Fibroblast of skin of right quadriceps (primary cell): ENCODE data around the gene PRM1.
"Not testable (repeated sequence)": the region's sequence is repeated elsewhere in the genome, so short reads cannot be mapped to it uniquely, and the experiment has no call there.

Source experiments
- DNase-seq: peaks from one replicate; pipeline ENCODE4 v3.0.0-alpha.2; 2013

Gene PRM1

DNA sequence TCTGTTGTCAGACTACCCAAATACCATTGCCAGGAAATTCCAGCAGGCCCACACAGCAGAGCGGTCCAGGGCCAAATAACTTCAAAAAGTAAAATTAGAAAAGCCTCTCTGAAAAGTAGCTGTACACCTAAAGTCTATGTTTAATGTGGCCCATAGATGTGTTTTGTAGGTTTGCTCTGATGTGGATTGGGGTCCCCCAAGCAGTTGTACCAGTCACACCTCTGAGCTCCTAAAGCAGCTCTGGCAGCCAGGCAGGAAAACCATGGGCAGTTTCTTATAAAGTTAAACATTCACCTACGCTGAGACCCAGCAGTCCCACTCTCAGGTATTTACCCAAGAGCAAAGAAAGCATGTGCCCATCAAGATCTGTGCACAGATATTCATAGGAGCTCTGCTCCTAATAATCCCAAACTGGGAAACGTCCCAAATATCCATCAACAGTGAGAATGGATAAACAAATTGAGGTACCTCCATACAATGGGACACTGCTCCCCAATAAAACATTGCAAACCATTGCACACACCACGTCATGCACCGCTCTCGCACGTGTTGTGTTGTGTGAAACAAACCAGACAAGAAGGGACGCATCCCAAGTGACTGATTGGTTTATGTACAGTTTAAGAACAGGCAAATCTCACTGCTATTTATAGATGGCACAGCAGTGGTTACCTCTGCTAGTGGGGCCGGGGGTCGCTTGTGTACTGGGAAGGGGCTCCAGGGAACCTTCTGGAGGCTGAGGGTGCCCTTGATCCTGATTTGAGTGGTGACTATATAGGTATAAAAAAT is 15.8 kb upstream of the PRM1 start:
- DNase-seq, result no peak

DNA sequence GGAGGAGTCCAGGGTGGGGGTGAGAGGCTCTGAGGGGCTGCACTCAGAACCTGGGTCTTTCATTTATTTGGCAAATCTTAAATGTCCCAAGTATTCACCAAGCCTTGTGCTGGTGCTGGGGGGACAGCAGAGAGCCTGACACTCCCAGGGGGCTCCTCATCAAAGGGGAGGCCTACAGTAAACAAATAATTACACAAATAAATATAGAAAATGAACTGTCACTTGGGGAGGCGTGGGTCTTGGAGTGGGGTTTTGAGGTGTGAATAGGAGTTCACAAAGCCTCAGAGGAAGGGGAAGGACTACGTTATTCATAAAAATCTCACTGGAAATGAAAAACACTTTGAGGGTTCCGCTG is 15.2 kb upstream of the PRM1 start:
- DNase-seq, result no peak

DNA sequence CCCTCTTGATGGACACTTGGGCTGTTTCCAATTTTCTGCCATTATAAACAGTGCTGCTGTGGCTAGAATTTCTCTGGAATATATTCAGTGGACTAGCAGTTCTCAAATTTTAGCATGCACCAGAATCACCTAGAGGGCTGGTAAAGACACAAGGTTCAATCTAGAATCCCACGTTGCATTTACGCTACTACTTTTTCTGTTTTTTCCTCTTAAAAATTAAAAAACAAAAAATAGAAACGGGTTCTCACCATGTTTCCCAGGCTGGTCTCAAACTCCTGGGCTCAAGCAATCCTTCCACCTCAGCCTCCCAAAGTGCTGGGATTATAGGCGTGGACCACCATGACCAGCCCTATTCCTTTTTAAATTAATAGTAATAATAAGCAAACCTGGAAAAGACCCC is 14.5 kb upstream of the PRM1 start:
- DNase-seq, result no peak

DNA sequence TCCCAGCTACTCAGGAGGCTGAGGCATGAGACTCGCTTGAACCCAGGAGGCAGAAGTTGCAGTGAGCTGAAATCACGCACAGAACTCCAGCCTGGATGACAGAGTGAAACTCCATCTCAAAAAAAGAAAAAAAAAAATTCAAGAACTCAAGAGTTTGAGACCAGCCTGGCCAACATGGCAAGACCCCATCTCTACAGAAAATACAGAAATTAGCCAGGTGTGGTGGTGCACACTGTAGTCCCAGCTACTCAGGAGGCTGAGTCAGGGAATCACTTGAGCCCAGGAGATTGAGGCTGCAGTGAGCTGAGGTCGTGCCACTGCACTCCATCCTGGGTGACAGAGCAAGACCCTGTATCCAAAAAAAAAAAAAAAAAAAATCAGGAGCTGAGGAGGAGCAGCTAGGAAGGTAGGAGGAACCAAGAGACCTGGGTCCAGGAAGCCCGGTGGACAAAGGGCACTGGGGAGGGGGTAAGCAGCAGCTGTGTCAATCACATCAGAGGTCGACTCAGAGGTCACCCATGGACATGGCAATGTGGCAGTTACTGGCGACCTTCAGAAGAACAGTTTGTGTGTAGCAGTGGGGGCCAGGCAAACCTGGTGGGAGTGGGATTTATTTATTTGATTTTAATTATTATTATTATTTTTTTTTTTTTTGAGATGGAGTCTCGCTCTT is 11.1 kb upstream of the PRM1 start:
- no peak for DNase-seq

DNA sequence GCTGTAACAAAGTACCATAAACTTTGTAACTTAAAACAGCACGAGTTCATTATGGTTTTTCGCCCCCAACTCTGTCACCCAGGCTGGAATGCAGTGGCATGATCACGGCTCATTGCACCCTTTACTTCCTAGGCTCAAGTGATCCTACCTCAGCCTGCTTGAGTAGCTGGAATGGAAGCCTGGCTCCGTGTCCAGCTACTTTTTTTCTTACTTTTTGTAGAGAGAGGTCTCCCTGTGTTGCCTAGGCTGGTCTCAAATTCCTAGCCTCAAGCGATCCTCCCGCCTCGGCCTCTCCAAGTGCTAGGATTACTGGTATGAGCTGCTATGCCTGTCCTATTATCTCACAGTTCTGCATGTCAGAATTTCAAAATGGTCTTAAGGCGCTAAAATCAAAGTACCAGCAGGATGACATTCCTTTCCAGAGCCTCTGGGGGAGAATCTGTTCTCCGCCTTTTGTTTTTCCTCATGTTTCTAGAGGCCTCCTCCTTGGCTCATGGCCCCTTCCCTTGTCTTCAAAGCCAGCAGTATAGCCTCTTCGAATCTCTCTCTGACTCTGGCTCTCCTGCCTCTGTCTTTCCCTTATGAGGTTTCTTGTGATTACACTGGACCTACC is 10.1 kb upstream of the PRM1 start:
- no peak for DNase-seq

DNA sequence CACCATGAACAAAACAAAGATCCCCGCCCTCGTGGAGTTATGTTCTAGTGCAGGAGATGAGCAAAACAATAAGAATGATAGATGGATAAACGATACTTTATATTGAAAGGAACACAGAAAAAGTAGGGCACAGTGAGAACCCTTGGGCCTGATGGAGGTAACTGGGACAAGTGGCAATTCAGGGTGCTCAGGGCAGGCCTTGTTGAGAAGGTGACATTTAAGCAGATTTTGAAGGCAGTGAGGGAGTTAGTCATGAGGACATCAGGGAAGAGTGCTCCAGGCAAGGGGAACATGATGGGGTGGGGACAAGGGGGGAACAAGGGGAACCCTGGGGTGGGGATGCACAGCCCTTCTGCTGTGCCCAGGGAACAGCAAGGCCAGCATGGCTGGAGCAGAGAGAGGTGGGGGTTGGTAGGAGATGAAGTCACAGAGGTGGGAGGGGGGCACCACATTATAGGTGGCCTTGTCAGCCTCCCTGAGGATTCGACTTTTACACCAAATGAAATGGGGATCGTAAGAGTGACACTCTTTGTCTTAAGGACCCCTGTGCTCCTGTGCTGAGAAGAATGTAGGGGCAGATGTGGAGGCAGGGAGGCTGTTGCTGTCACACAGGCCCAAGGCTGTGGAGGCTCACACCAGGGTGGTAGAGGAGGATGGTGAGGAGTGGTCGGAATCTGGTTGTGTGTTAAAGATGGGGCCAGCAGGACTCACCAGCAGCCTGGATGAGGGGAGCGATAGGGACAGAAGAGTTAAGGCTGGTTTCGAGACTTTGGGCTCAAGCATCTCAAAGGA is 9.2 kb upstream of the PRM1 start:
- no peak for DNase-seq

DNA sequence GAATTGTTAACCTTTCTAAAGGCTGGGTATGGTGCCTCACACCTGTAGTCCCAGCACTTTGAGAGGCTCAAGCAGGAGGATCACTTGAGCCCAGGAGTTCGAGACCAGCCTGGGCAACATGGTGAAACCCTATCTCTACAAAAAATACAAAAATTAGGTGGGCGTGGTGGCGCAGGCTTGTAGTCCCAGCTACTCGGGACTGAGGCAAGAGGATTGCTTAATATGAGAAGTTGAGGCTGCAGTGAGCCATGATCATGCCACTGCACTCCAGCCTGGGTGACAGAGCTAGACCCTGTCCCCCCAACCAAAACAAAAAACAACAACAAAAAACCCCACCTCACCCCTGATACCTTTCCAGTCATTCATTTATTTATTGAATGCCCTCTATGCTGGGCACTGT is 8.6 kb upstream of the PRM1 start:
- not testable (repeated sequence) for DNase-seq

DNA sequence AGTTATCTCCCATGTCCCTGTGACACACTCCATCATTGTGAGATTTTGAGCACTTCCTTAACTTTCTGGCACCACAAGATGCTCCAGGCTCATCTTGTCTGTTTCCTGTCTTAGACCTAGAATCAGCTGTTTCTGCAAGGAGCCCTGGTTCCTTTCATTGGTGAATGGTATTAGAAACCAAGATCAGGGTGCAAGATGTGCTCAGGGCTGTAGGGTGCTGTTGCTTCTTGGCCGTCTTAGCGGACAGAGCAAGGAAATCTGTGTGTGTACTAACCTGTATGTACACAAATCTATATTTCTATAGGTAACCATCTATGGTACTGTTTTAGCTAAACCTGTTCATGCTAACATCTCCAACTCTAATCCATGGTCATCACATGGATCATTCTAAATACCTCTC is 8.1 kb upstream of the PRM1 start:
- no peak for DNase-seq

DNA sequence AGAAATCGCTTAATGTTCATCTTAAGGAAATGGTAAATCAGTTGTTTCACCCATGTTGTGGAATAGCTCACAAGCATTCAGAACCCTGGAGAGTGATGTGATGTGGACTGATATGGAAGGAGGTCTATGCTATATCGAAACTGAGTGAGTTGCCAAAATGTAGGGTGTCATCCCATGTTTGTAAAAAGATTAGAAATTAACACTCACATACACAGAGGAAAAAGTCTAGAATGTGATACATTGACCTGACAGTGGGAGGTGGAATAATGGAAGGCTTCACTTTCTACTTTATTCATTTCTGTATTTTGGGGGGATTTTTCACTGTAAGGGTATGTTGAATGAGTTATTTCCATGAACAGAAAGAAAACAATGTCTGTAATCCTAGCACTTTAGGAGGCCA is 4.7 kb upstream of the PRM1 start:
- DNase-seq, result no peak

DNA sequence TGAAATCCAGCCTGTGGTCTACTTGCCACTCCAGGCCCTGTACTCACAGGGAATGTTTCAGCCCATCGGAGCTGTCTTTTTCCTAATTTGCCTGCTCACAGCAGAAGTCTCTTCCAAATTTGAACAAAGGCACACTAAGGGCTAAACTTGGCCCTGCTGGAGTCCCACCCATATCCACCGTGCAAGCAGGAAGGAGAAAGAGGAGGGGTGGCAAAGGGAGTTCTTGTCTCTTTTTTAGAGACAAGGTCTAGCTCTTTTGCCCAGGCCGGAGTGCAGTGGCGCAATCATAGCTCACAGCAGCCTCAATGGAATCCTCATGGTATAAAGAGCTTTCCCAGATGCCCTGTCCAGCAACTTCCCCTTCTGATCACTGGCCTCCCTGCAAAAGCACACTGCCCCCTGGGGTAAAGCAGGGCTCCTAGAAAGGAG is 2.7 kb upstream of the PRM1 start:
- DNase-seq, result no peak

DNA sequence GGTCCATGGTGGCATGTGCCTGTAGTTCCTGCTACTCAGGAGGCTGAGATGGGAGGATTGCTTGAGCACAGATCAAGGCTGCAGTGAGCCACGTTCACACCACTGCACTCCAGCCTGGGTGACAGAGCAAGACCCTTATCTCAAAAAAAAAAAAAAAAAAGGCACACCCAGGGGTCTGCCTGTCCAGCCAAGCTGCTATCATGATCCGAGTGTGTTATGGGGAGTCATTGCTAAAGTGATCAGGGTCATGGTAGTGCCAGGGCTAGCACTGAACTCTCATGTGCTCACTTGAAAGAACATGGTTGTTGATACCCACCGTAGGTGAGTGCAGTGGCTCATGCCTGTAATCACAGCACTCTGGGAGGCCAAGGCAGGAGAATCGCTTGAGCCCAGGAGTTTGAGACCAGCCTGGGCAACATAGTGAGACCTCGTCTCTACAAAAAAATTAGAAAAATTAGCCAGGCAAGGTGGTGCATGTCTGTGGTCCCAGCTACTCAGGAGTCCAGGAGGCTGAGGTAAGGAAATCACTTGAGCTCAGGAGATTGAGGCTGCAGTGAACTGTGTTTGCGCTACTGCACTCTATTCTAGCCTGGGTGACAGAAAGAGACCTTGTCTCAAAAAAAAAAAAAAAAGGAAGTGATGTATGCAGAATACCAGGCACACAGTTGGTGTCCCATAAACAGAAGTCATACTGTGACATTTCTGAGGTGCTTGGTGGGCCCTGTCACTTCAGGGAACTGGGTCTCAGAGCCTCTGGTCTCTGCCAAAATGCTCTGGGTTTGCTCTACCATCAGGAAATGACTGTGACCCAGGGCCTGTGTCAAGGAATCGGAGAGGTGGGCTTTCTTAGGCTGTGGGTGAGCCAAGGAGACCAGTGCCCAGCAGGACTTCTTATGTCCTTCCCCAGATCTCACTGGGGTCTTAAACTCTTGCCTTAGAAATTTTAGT is 2.2 kb downstream of the PRM1 start:
- no peak for DNase-seq

DNA sequence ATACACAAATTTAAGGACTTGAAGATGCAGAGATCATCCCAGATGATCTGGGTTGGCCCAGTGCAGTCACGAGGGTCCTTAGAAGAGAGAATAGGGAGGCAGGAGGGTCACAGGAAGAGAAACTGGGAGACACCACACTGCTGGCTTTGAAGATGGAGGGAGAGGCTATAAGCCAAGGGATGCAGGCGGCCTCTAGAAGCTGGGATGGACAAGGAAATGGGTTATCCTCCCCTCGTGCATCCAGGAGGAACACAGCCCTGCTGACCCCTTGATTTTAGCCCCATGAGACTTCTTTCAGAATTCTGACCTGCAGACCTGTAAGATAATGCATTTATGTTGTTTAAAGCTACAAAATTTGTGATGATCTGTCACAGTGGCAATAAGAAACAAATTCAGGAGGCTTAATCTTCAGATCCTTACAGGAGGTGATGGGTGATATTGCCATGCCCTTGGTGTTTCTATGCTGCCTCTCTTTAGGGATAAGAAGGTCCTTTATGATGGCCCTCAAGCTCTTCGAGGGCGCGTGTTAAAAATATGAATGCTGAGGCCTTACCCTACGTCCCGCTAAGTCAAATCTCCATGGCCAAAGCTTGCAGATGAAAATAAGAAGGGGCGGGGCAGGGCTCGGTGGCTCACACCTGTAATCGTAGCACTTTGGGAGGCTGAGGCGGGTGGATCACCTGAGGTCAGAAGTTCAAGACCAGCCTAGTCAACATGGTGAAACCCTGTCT is 3.4 kb downstream of the PRM1 start:
- no peak for DNase-seq

DNA sequence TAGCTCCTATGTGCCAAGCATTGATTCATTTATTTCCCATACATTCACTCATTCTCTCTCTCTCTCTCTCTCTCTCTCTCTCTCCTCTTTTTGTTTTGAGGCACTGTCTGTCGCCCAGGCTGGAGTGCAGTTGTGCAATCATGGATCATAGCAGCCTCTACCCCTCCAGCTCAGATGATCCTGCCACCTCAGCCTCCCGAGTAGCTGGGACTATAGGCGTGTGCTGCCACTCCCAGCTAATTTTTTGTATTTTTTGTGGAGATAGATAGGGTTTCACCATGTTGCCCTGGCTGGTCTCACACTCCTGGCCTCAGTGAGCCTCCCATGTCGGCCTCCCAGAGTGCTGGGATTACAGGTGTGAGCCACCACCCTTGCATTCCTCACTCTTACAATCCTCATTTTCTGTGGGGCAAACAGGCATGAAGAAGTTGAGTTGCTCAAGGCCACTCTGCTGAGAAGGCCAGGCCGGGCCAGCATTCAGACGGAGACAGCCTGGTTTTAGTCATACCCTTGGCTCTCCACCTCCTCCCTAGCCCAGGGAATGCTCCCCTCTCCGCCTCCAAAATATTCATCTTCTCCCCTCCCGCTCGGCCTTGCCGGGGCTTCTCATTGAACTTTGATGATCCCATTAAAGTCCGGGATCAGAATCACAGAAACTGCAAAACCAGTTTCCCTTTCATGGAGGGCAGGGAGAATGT is 4.1 kb downstream of the PRM1 start:
- no peak for DNase-seq

DNA sequence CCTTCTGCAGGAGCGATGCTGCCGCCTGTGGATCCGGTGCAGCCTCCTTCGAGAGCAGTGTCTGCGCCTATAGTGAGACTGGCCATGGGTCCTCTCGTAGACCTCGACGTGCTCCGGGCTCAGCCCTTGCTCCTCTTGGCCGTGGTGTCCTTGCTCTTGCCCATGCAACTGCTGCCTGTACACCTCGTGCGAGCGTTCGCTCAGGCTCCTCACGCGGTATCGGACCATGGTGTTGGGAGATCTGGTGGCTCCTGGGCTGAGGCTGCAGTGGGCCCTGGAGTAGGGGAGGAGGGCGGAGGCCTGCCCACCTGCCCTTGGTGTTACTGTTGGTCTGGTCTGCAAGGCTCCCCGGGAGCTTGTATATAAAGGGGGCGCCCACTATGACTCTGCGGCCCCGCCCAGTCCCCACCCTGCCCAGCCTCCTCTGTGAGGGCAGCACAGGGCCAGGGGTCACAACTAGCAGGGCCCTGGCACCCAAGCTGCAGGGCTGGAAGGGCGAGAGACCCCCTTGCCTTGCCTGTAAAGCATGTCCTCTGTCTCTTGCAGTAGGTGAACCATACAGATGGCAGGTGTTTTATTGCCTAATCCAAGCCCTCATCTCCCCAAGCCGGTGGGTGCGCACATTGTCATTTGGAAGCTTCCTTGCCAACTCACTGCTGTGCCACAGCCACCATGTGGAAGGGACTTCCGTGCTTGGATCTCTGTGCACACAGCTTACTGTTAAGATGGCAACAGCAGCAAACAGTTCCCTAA is 4.8 kb downstream of the PRM1 start, which contains the start of gene PRM2:
Gene PRM2, minus strand, starts transcription at position 338 of the 753 bp plus-strand sequence. Its CDS starts 110 bp downstream, at position 228.
- DNase-seq, result no peak

DNA sequence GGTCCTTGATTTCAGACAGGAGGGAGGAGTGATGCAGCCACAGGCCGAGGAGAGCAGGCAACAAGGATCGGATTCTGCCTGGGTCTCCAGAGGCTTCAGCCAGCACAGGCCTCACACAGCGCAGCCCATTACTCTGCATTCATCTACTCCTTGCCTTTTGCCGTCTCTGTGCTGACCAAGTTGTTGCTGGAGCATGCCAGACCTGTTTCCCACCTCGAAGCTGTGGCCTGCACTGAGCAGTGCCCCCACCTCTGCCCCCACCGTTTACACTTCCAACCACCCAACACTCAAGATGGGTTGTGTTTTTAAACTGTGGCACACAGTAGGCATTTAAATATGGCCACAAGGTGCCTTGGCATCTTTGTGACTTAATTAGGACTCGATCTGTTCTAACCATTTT is 6.2 kb downstream of the PRM1 start:
- no peak for DNase-seq

DNA sequence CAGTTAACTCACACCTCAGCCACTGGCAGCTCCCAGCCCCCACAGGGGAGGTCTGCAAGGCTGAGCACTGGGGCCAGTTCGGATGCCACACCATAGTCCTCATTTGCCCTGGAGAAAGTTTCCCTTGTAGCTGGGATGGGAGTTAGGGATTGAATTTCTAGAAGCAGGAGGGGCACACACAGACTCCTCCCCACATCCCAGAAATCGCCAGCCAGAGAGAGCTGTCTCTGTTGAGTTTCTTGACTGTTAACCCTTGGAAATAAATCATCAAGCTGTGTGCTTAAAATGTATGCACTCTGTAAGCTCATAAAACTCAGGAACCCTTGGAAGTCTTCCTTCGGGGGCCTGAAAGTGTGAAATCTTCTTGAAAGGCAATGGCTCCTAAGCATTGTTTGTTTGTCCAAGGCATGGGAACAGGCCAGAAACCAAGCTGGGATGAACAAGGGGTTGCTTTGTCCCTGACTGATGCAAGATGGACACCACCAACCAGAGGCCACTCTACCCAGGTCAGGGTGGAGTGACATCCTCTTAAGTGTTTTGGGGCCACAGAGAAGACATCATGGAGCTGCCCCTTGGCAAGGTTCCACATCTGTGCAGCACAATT is 7.3 kb downstream of the PRM1 start:
- DNase-seq, result peak; percentile 48

DNA sequence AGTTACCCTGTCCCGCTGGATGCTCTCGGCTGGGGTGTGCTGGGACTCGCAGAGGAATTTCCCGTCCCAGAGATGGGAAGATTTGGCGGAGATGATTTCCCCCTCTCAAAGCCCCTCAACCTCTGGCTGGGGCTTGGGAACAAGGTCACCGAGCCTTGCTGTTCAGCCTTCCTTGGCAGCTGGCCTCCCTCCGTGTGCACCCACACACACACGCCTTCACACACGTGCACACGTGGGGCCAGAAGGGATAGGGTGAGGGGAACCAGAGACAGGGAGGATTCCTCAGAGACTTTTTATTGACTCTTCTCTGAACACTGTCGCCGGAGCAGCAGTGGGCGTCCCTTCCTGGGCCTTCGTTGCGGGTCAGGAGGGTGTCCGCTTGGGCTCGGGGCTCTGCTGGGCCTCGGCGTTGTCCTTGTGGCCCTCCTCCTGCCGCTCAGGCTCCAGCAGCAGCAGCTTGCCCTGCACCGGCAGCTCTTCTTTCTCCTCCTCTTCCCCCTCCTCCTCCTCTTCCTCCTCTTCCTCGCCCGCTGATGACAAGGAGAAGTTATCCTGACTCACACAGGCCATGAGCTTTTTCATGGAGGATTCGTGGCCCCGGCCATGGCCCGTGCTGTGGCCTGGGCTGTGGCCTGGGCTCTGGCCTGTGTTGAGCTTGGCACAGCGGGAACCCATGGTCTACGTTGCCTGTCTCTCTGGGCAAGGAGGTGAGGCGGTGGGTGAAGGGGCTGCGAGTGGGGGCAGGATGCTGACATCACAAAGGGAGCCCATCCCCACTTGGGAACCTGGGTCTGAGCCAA is 8.0 kb downstream of the PRM1 start, which contains the start of gene PRM3:
Gene PRM3, minus strand, starts transcription at position 709 of the 800 bp plus-strand sequence. Its CDS starts 34 bp downstream, at position 675.
- DNase-seq, result no peak

DNA sequence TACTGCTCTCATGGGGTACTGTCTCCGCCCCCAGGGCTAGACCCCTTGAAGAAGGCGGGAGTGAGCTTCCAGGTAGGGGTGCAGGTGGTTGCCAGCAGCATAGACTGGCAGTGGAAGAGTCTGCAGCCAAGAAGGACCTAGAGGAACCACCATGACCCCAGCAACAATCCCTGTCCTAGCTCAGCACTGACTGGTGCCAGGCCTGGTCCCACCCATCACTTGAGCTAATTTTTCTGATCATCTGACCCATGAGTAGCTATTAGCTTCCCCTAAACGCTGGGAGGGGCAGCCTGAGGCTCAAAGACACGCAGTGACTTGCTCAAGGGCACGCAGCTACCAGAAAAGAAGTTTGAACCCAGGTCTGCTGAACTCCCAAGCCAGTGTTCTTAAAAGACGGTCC is 8.6 kb downstream of the PRM1 start:
- no peak for DNase-seq

DNA sequence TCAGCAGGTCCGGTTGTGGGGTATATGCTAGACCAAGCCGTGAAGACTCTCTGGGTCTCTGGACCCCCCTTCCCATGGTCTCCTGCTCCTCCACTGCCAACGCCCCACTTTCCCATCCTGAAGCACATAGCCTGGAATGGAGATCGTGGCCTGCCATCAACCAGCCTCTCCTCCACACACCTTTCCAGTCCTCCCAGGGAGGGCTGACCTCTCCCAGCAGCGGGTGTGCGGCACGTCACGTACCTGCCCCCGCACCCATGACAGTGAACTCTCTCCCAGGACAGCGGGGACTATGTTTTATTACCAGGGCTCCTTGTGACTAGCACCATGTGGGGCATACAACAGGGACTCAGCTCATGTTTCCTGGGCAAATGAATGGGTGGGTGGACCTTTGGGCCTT is 9.5 kb downstream of the PRM1 start:
- no peak for DNase-seq
